ENCODE measurements around the gene HOXA5. TPM values are rescaled to one million over a fixed set of nuclear protein-coding genes. Genes with fewer than 3 reads are reported as not detected.
A peak's percentile ranks its signal among the peaks of the same experiment; 100 is the strongest.

Gene HOXA5
- total RNA-seq, 1 donor from 2014 or later, result 22.0 TPM

- intact Hi-C loops (cut with DNase I), result loop anchor here (10.0 kb wide), 1 partner anchor 1272 kb away; no protein-coding TSS in a partner anchor
- Histone ChIP-seq H3K27me3 (peaks cover 55% of the 10 kb centered on the region), H3K9me3 (no peaks in the 10 kb centered on the region), H3K4me3 (peak overlapping the region; percentile 45 to 59), H3K27ac (no peak overlapping the region), H3K36me3 (no peaks in the 10 kb centered on the region), H3K4me1 (peaks cover 0 to 8% of the 10 kb centered on the region in 2 donors)
- DNase-seq (ENCODE audit: low spot score in 2 of 2), result no peak
- no peak for TF ChIP-seq CTCF (IDR thresholded peaks at IDR 0.05)
Observed at GRCh38 chr7:27166531-27167505, 23.3 kb upstream of the HOXA5 start.

- Histone ChIP-seq H3K4me3 (peak overlapping the region; percentile 45 to 59), H3K27ac (no peak overlapping the region), H3K9me3 (no peaks in the 10 kb centered on the region), H3K27me3 (peaks cover 48% of the 10 kb centered on the region), H3K4me1 (peaks cover 0 to 8% of the 10 kb centered on the region in 2 donors), H3K36me3 (no peaks in the 10 kb centered on the region)
- no peak for TF ChIP-seq CTCF (IDR thresholded peaks at IDR 0.05)
- DNase-seq (ENCODE audit: low spot score in 2 of 2), result no peak
- intact Hi-C loops (cut with DNase I), result loop anchor here (10.0 kb wide), 1 partner anchor 1271 kb away; no protein-coding TSS in a partner anchor
Observed at GRCh38 chr7:27165996-27166530, 22.6 kb upstream of the HOXA5 start.

GRCh38 chr7:27165089-27165995 lies 21.9 kb upstream of the HOXA5 start, which contains the start of gene HOXA9:
TSS of gene HOXA9 (minus strand) at chr7:27165537. CDS start at chr7:27165457, 80 bp downstream.
- peak within 1 kb of the TSS; percentile 45 to 59 for H3K4me3 ChIP-seq
- peaks cover 45% of the 10 kb centered on the region for H3K27me3 ChIP-seq
- no peak for DNase-seq (ENCODE audit: low spot score in 2 of 2)
- H3K36me3 ChIP-seq, result no peaks in the 10 kb centered on the region
- no peaks in the 10 kb centered on the region for H3K9me3 ChIP-seq
- H3K27ac ChIP-seq, result no peak within 1 kb of the TSS
- no peak for TF ChIP-seq CTCF (IDR thresholded peaks at IDR 0.05)
- intact Hi-C loops (cut with DNase I), result loop anchor here (10.0 kb wide), 1 partner anchor 1271 kb away; no protein-coding TSS in a partner anchor
- peaks cover 0 to 8% of the 10 kb centered on the region in 2 donors for H3K4me1 ChIP-seq

DNA sequence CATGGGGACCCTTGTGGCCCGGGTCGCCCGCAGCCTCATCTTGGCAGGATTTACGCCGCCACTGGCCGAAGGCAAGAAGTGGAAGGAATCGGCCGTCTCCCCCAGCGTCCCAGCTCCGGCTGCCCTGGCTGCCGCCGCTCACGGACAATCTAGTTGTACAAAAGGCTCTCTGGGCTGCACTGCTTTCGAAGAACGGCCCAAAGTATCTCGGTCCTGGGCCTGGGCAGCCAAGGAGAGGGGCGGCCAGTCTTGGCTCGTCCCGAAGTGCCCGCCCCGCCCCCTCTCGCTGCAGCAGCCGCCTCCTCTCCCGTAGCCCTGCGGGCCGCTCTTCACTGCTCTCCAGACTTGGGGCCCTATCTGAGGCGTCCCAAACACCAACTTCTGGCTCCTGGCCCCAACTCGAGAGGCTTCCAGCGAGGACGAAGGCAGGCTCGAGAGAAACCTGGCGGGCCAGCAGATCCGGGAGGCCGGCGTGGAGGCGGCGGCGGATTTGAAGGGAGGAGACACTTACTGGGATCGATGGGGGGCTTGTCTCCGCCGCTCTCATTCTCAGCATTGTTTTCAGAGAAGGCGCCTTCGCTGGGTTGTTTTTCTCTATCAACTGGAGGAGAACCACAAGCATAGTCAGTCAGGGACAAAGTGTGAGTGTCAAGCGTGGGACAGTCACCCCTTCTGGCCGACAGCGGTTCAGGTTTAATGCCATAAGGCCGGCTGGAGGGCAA lies 21.0 kb upstream of the HOXA5 start:
- Histone ChIP-seq H3K36me3 (no peaks in the 10 kb centered on the region), H3K4me3 (peak overlapping the region; percentile 45 to 59), H3K27me3 (peaks cover 38% of the 10 kb centered on the region), H3K9me3 (no peaks in the 10 kb centered on the region), H3K27ac (no peak overlapping the region), H3K4me1 (peaks cover 0 to 4% of the 10 kb centered on the region in 2 donors)
- intact Hi-C loops (cut with DNase I), result loop anchor here (10.0 kb wide), 1 partner anchor 1270 kb away; no protein-coding TSS in a partner anchor
- no peak for DNase-seq (ENCODE audit: low spot score in 2 of 2)
- peak in 1 of 3 experiments; percentile 13 for TF ChIP-seq CTCF (IDR thresholded peaks at IDR 0.05)

Data from ascending aorta (tissue), 2 donors.